GM12892 (cell line): ENCODE measurements around the gene ASTN2.

Source experiments
- POLR2A ChIP-seq: IDR thresholded peaks from 2 replicates; pipeline ENCODE4 v1.6.1; 2011; ENCODE audit warnings: low read depth, low read length, control low read depth
- POLR2AphosphoS5 ChIP-seq: IDR thresholded peaks from 2 replicates; pipeline ENCODE4 v1.6.1; 2011; ENCODE audit warnings: low read depth, low read length, control low read depth

GRCh38 chr9:117121316-117121715 is 293.5 kb downstream of the ASTN2 start:
- TF ChIP-seq POLR2AphosphoS5 (no peak), POLR2A (no peak)
